ENCODE results near the gene STXBP3. TPM values are rescaled to one million over a fixed set of nuclear protein-coding genes. Genes with fewer than 3 reads are reported as not detected.

STXBP3 gene
- total and polyA plus RNA-seq, 4 donors = 10.9 to 33.0 (median 23.2) TPM

- no peak overlapping the region for H3K27ac ChIP-seq (ENCODE audit: low read depth in 1 of 2, low read length in 2 of 2)
- H3K4me1 ChIP-seq (ENCODE audit: control insufficient read depth in 4 of 4, insufficient read depth in 4 of 4, low read length in 3 of 4) = peaks cover 2 to 10% (median 6%) of the 10 kb centered on the region in 4 donors
- H3K4me3 ChIP-seq (ENCODE audit: low read depth in 1 of 3, low read length in 3 of 3) = no peak overlapping the region
- H3K9me3 ChIP-seq (ENCODE audit: control insufficient read depth in 4 of 4, low read length in 3 of 4) = peaks cover 0 to 2% (median 0%) of the 10 kb centered on the region in 4 donors
- 91% methylated on average over 3 of the region's 3 CpGs for WGBS
- H3K27me3 ChIP-seq (ENCODE audit: control insufficient read depth in 4 of 4, insufficient read depth in 4 of 4, low read length in 3 of 4) = no peaks in the 10 kb centered on the region
- H3K36me3 ChIP-seq (ENCODE audit: control insufficient read depth in 4 of 4, insufficient read depth in 3 of 4, low read depth in 1 of 4, low read length in 3 of 4) = no peaks in the 10 kb centered on the region
- TF ChIP-seq, protein P1, sequence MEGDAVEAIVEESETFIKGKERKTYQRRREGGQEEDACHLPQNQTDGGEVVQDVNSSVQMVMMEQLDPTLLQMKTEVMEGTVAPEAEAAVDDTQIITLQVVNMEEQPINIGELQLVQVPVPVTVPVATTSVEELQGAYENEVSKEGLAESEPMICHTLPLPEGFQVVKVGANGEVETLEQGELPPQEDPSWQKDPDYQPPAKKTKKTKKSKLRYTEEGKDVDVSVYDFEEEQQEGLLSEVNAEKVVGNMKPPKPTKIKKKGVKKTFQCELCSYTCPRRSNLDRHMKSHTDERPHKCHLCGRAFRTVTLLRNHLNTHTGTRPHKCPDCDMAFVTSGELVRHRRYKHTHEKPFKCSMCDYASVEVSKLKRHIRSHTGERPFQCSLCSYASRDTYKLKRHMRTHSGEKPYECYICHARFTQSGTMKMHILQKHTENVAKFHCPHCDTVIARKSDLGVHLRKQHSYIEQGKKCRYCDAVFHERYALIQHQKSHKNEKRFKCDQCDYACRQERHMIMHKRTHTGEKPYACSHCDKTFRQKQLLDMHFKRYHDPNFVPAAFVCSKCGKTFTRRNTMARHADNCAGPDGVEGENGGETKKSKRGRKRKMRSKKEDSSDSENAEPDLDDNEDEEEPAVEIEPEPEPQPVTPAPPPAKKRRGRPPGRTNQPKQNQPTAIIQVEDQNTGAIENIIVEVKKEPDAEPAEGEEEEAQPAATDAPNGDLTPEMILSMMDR (IDR thresholded peaks at IDR 0.05; ENCODE audit: low read depth, low read length, missing input control) = no peak
- TF ChIP-seq, protein P2, sequence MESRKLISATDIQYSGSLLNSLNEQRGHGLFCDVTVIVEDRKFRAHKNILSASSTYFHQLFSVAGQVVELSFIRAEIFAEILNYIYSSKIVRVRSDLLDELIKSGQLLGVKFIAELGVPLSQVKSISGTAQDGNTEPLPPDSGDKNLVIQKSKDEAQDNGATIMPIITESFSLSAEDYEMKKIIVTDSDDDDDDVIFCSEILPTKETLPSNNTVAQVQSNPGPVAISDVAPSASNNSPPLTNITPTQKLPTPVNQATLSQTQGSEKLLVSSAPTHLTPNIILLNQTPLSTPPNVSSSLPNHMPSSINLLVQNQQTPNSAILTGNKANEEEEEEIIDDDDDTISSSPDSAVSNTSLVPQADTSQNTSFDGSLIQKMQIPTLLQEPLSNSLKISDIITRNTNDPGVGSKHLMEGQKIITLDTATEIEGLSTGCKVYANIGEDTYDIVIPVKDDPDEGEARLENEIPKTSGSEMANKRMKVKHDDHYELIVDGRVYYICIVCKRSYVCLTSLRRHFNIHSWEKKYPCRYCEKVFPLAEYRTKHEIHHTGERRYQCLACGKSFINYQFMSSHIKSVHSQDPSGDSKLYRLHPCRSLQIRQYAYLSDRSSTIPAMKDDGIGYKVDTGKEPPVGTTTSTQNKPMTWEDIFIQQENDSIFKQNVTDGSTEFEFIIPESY (IDR thresholded peaks at IDR 0.05) = no peak
- no peak for TF ChIP-seq GABPA (IDR thresholded peaks at IDR 0.05 in 1 of 2, conservative IDR thresholded peaks at IDR 0.05 in 1 of 2)
- TF ChIP-seq TAF1 (conservative IDR thresholded peaks at IDR 0.05) = no peak
- no peak overlapping the region for H3K9ac ChIP-seq (ENCODE audit: low read depth in 1 of 2, low read length in 2 of 2)
- DNase-seq (ENCODE audit: low spot score) = no peak
These were observed 79.7 kb downstream of the STXBP3 start for GRCh38 chr1:108826081-108826635.

DNA sequence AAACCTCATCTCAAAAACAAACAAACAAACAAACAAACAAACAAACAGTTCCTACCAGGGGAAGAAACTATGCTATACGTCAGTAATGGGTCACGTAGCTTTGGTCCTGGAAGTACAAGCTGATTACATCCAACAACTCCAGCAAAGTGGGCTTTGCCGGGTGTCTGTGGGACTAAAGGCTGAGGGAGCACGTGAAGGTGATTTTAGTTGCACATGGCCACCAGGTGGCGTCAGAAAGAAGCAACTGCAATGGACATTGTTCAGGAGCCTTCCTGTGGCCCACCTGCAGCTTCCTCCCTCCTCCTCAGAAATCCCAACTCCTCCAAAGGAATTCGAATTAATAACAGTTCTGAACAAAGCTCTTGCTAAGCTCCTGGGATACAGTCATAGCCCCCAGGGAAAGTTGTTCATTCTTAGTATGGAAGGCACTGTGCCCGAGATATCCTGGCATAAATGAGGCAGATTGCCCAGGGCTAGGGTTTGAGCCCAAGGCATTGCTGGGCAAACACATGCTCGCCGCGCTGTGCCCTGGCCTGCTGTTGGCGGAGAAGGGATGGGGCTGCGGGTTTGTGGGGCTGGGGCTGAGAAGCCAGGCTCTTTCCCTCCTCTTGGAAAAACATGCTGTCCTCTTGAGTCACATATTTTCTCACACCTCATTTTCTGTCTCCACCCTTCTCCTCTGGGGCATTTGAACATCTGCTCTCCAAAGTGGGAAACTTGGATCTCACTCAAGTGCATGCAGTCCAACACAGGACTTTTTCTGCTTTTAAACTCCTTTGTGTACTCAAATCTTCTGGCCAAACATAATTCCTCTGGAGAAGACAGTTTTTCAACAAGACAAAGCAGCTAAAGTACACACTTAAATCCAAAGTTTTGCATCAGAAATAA lies 81.8 kb downstream of the STXBP3 start:
- Histone ChIP-seq H3K4me3 (ENCODE audit: low read depth in 1 of 3, low read length in 3 of 3) (no peak overlapping the region), H3K9ac (ENCODE audit: low read depth in 1 of 2, low read length in 2 of 2) (no peak overlapping the region), H3K27me3 (ENCODE audit: control insufficient read depth in 4 of 4, insufficient read depth in 4 of 4, low read length in 3 of 4) (no peaks in the 10 kb centered on the region), H3K36me3 (ENCODE audit: control insufficient read depth in 4 of 4, insufficient read depth in 3 of 4, low read depth in 1 of 4, low read length in 3 of 4) (no peaks in the 10 kb centered on the region), H3K9me3 (ENCODE audit: control insufficient read depth in 4 of 4, low read length in 3 of 4) (peaks cover 0 to 2% (median 0%) of the 10 kb centered on the region in 4 donors), H3K4me1 (ENCODE audit: control insufficient read depth in 4 of 4, insufficient read depth in 4 of 4, low read length in 3 of 4) (peaks cover 2 to 10% (median 6%) of the 10 kb centered on the region in 4 donors), H3K27ac (ENCODE audit: low read depth in 1 of 2, low read length in 2 of 2) (no peak overlapping the region)
- 33% methylated on average over 12 of the region's 12 CpGs for WGBS
- TF ChIP-seq FOXA1 (IDR thresholded peaks at IDR 0.05) = no peak
- peak; percentile 78 to 84 for TF ChIP-seq RAD21 (IDR thresholded peaks at IDR 0.05)
- peak in 1 of 2 donors; percentile 24 for TF ChIP-seq HNF4A (conservative IDR thresholded peaks at IDR 0.05)
- TF ChIP-seq, protein P1 (IDR thresholded peaks at IDR 0.05; ENCODE audit: low read depth, low read length, missing input control) = peak; percentile 67
- peak; percentile 77 for DNase-seq (ENCODE audit: low spot score)

GRCh38 chr1:108829498-108829916 lies 83.0 kb downstream of the STXBP3 start:
- Histone ChIP-seq H3K4me1 (ENCODE audit: control insufficient read depth in 4 of 4, insufficient read depth in 4 of 4, low read length in 3 of 4) (peaks cover 2 to 10% (median 6%) of the 10 kb centered on the region in 4 donors), H3K9ac (ENCODE audit: low read depth in 1 of 2, low read length in 2 of 2) (no peak overlapping the region), H3K9me3 (ENCODE audit: control insufficient read depth in 4 of 4, low read length in 3 of 4) (peaks cover 0 to 2% (median 0%) of the 10 kb centered on the region in 4 donors), H3K27ac (ENCODE audit: low read depth in 1 of 2, low read length in 2 of 2) (peak overlapping the region in 1 of 2 donors; percentile 32), H3K4me3 (ENCODE audit: low read depth in 1 of 3, low read length in 3 of 3) (no peak overlapping the region), H3K27me3 (ENCODE audit: control insufficient read depth in 4 of 4, insufficient read depth in 4 of 4, low read length in 3 of 4) (no peaks in the 10 kb centered on the region), H3K36me3 (ENCODE audit: control insufficient read depth in 4 of 4, insufficient read depth in 3 of 4, low read depth in 1 of 4, low read length in 3 of 4) (no peaks in the 10 kb centered on the region)
- WGBS = 26% methylated on average over 6 of the region's 6 CpGs
- no peak for DNase-seq (ENCODE audit: low spot score)
- peak; percentile 94 for TF ChIP-seq HNF4G (IDR thresholded peaks at IDR 0.05)
- peak; percentile 93 to 96 for TF ChIP-seq RXRA (IDR thresholded peaks at IDR 0.05)
- TF ChIP-seq RAD21 (IDR thresholded peaks at IDR 0.05) = peak; percentile 30 to 35
- peak; percentile 53 for TF ChIP-seq REST (IDR thresholded peaks at IDR 0.05)
- TF ChIP-seq YY1 (IDR thresholded peaks at IDR 0.05) = peak; percentile 53
- TF ChIP-seq EGR1 (IDR thresholded peaks at IDR 0.05; ENCODE audit: low read depth in 2 of 2) = no peak
- TF ChIP-seq, protein P3, sequence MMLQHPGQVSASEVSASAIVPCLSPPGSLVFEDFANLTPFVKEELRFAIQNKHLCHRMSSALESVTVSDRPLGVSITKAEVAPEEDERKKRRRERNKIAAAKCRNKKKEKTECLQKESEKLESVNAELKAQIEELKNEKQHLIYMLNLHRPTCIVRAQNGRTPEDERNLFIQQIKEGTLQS (IDR thresholded peaks at IDR 0.05) = peak; percentile 12

Data from liver (tissue), 9 donors.